ENCODE measurements around the gene OSBPL8. TPM values are rescaled to one million over a fixed set of nuclear protein-coding genes. Genes with fewer than 3 reads are reported as not detected.

Gene OSBPL8
- total RNA-seq, 4 donors from 2014 or later, result 50.0 to 55.0 (median 54.7) TPM

DNA sequence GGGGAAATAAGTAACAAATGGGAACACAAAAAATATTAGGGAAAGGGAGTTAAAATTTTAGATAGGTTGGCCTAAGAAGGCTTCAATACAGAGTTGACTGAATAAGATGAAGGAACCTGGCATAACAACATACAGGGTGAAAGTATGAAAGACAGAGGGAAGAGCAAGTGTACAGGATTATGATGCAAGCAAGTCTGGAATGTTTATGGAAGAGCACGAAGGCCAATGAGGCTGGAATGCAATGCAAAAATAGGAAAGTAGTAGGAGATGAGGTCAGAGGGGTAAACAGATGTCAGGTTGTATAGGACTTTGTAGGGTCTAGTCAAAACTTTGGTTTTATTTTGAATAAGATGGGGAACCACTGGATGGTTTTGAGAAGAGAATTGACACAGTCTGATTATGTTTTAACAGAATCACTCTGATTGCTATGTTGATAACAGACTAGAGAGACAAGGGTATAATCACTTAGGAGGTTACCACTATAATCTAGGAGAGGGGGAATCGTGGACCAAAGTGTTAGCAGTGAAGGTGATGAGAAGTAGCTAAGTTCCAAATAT lies 96.8 kb downstream of the OSBPL8 start:
- TF ChIP-seq POLR2AphosphoS5 (IDR thresholded peaks at IDR 0.05), result no peak
- no peak for TF ChIP-seq POLR2A (IDR thresholded peaks at IDR 0.05; ENCODE audit: low read depth)
- TF ChIP-seq EP300 (IDR thresholded peaks at IDR 0.05), result no peak
- TF ChIP-seq, protein P1, sequence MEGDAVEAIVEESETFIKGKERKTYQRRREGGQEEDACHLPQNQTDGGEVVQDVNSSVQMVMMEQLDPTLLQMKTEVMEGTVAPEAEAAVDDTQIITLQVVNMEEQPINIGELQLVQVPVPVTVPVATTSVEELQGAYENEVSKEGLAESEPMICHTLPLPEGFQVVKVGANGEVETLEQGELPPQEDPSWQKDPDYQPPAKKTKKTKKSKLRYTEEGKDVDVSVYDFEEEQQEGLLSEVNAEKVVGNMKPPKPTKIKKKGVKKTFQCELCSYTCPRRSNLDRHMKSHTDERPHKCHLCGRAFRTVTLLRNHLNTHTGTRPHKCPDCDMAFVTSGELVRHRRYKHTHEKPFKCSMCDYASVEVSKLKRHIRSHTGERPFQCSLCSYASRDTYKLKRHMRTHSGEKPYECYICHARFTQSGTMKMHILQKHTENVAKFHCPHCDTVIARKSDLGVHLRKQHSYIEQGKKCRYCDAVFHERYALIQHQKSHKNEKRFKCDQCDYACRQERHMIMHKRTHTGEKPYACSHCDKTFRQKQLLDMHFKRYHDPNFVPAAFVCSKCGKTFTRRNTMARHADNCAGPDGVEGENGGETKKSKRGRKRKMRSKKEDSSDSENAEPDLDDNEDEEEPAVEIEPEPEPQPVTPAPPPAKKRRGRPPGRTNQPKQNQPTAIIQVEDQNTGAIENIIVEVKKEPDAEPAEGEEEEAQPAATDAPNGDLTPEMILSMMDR (IDR thresholded peaks at IDR 0.05), result no peak
- Histone ChIP-seq H3K36me3 (no peaks in the 10 kb centered on the region), H3K27ac (replicated peaks in 1 of 4) (no peak overlapping the region), H3K9me3 (no peaks in the 10 kb centered on the region), H3K27me3 (no peaks in the 10 kb centered on the region), H3K4me3 (no peak overlapping the region), H3K4me1 (peaks cover 0 to 37% (median 16%) of the 10 kb centered on the region in 4 donors)
- intact Hi-C loops (cut with DNase I), result no loop called here
- DNase-seq (ENCODE audit: extremely low spot score), result no peak
- WGBS, result 81% methylated on average over 2 of the region's 2 CpGs

DNA sequence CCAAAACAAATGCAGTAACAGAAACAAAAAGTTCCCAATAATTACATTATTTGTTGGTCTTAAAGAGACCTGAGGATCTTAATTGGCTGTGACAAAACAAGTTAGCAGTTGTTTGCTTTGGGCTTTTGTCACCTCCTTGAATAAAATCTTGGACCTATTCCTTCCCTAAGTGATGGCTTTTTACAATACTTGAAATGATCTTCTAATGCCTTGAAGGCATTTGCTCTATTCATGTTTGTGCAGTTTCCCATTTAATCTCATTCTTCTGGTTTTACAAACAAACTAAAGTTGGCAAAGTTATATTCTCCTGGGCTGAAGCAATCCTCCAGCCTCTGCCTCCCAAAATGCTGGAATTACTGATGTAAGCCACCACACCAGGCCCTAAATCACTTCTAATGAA lies 98.8 kb downstream of the OSBPL8 start:
- TF ChIP-seq POLR2A (IDR thresholded peaks at IDR 0.05; ENCODE audit: low read depth), result no peak
- TF ChIP-seq, protein P1 (IDR thresholded peaks at IDR 0.05), result no peak
- no peak for TF ChIP-seq EP300 (IDR thresholded peaks at IDR 0.05)
- no peak for TF ChIP-seq POLR2AphosphoS5 (IDR thresholded peaks at IDR 0.05)
- H3K4me1 ChIP-seq, result peaks cover 0 to 36% (median 17%) of the 10 kb centered on the region in 4 donors
- no peak for DNase-seq (ENCODE audit: extremely low spot score)
- no peak overlapping the region for H3K27ac ChIP-seq (replicated peaks in 1 of 4)
- no peaks in the 10 kb centered on the region for H3K9me3 ChIP-seq
- no peaks in the 10 kb centered on the region for H3K27me3 ChIP-seq
- no peak overlapping the region for H3K4me3 ChIP-seq
- no peaks in the 10 kb centered on the region for H3K36me3 ChIP-seq
- intact Hi-C loops (cut with DNase I), result no loop called here

DNA sequence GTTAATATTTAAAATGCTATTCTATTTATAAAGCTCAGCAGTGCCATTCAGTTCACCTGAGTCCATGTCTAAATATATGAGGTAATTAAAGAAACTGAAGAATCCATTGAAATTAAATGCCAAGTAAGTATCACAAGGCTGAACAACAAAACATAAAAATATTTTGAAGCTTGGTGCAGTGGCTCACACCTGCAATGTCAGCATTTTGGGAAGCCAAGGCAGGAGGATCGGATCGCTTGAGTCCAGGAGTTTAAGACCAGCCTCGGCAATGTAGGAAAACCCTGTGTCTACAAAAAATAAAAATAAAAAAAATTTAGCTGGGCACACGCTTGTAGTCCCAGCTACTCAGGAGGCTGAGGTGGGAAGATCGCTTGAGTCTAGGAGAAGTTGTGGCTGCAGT lies 101.8 kb downstream of the OSBPL8 start:
- Histone ChIP-seq H3K9me3 (no peaks in the 10 kb centered on the region), H3K36me3 (no peaks in the 10 kb centered on the region), H3K27me3 (no peaks in the 10 kb centered on the region), H3K4me1 (peaks cover 0 to 24% (median 9%) of the 10 kb centered on the region in 4 donors), H3K4me3 (no peak overlapping the region), H3K27ac (replicated peaks in 1 of 4) (no peak overlapping the region)
- DNase-seq (ENCODE audit: extremely low spot score), result no peak
- TF ChIP-seq POLR2AphosphoS5 (IDR thresholded peaks at IDR 0.05), result no peak
- TF ChIP-seq, protein P1 (IDR thresholded peaks at IDR 0.05), result no peak
- TF ChIP-seq POLR2A (IDR thresholded peaks at IDR 0.05; ENCODE audit: low read depth), result no peak
- TF ChIP-seq EP300 (IDR thresholded peaks at IDR 0.05), result no peak
- intact Hi-C loops (cut with DNase I), result no loop called here
- 96% methylated on average over 5 of the region's 5 CpGs for WGBS

DNA sequence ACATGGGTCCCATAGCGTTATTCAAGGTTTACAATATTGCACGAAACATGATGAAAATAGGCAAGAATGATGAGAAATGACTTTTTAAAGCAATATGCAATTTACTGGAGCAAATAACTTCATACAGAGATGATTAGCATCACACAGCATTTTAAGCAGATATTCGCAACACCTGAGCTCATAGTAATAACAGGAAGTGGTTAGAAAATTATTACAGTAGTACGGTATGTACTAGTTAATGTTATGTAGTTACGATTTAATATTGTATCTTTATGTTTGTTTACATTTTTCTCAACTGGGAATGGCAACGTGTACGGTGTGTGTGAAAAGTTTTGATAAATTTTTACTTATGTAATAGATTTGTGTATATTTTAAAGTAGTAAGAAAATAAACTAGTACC lies 102.6 kb downstream of the OSBPL8 start:
- Histone ChIP-seq H3K27me3 (no peaks in the 10 kb centered on the region), H3K4me1 (peaks cover 0 to 17% (median 9%) of the 10 kb centered on the region in 4 donors), H3K9me3 (no peaks in the 10 kb centered on the region), H3K36me3 (no peaks in the 10 kb centered on the region), H3K4me3 (no peak overlapping the region), H3K27ac (replicated peaks in 1 of 4) (no peak overlapping the region)
- DNase-seq (ENCODE audit: extremely low spot score), result no peak
- 85% methylated on average over 7 of the region's 7 CpGs for WGBS
- TF ChIP-seq POLR2A (IDR thresholded peaks at IDR 0.05; ENCODE audit: low read depth), result no peak
- TF ChIP-seq, protein P1 (IDR thresholded peaks at IDR 0.05), result no peak
- no peak for TF ChIP-seq POLR2AphosphoS5 (IDR thresholded peaks at IDR 0.05)
- no peak for TF ChIP-seq EP300 (IDR thresholded peaks at IDR 0.05)
- intact Hi-C loops (cut with DNase I), result no loop called here

All from esophagus muscularis mucosa (tissue), 4 donors.